ENCODE data around the gene MOSPD3. TPM values are rescaled to one million over a fixed set of nuclear protein-coding genes. Genes with fewer than 3 reads are reported as not detected.
A peak's percentile ranks its signal among the peaks of the same experiment; 100 is the strongest.

Gene MOSPD3
- total RNA-seq, 2 donors from 2014 or later: 9.2 to 29.6 TPM

DNA sequence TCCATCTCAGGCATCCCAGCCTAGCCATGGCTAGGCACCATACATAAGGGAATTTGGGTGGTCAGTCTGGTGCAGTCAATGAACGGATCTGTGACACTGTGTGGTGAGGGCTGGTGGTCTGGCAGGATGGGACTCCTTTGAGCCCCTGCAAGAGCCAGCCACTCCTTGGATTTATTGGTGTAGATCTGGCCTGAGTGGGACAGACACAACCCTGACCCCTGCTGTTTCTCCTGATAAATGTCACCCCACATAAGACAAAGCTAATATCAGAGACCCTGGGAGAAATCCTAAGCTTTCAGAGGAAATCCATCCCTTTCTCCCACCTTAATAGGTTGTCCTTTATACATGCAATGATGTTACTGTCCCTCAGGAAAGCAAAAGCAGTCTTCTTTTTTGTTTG lies 23.9 kb upstream of the MOSPD3 start:
- TF ChIP-seq CTCF (IDR thresholded peaks at IDR 0.05): no peak
- Histone ChIP-seq H3K4me1 (ENCODE audit: control insufficient read depth in 1 of 2, low read depth in 2 of 2) (peaks cover 10 to 30% of the 10 kb centered on the region in 2 donors), H3K9me3 (no peaks in the 10 kb centered on the region), H3K27ac (no peak overlapping the region), H3K4me3 (no peak overlapping the region), H3K27me3 (replicated peaks; ENCODE audit: insufficient read depth) (no peaks in the 10 kb centered on the region), H3K36me3 (no peaks in the 10 kb centered on the region)
- DNase-seq (ENCODE audit: low spot score): no peak
- no peak for ATAC-seq (ENCODE audit: insufficient number of reproducible peaks, low FRiP score, low read depth)

DNA sequence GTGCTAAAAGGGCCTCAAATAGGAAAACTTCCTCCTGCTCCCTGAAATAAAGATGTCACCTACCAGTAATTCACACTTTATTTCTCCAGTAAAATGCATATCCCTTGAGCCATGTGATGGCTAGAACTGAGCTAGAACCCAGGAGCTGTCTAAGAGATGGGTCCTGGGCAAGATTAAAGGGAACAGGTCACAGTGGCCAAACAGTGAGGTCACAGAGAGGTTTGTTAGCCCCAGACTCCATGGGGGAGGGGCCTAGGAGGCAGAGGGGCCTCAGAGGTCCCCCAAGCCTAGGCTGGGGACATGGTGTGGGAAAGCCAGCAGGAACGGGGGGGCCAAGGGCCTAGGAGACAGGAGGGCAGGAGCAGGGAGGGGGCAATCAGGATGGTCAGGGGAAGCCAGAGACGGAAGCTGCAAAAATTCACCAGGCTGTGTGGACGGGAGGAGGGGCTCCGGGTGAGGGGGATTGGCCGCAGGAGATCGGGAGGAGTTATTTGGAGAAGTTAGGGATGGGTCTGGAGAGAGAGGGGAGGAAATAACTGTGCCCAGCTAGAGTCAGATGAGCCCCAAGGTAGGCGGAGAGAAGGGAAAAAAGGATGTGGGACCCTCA lies 22.9 kb upstream of the MOSPD3 start:
- no peaks in the 10 kb centered on the region for H3K36me3 ChIP-seq
- DNase-seq (ENCODE audit: low spot score) (no peak), ATAC-seq (ENCODE audit: insufficient number of reproducible peaks, low FRiP score, low read depth) (no peak)
- H3K9me3 ChIP-seq: no peaks in the 10 kb centered on the region
- TF ChIP-seq CTCF (IDR thresholded peaks at IDR 0.05): no peak
- H3K4me1 ChIP-seq (ENCODE audit: control insufficient read depth in 1 of 2, low read depth in 2 of 2): peaks cover 9 to 21% of the 10 kb centered on the region in 2 donors
- no peak overlapping the region for H3K4me3 ChIP-seq
- H3K27ac ChIP-seq: no peak overlapping the region
- no peaks in the 10 kb centered on the region for H3K27me3 ChIP-seq (replicated peaks; ENCODE audit: insufficient read depth)

DNA sequence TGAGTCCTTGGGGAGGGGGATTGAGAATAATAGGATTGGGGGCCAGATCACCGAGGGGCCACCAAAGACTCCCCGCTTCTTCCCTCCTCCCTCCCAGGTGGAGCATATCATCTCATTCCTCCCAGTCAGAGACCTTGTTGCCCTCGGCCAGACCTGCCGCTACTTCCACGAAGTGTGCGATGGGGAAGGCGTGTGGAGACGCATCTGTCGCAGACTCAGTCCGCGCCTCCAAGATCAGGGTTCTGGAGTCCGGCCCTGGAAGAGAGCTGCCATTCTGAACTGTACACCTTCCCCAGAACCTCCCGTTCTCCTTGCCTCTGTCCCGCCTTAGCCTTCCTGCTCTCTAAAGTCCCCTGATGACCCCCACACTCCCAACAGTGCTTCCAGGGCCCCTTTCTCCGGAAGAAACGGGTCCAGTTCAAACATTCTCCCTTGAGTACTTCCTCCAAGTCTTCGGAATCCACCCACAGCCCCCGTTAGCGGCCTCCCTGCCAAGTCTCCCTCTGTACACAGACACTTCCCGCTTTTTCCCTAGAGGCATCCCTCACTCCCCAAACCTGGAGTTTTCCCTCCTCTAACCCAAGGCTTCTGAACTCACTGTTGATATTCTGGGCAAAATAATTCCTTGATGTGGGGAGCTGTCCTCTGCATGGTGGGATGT lies 22.1 kb upstream of the MOSPD3 start:
- peaks cover 3 to 14% of the 10 kb centered on the region in 2 donors for H3K4me1 ChIP-seq (ENCODE audit: control insufficient read depth in 1 of 2, low read depth in 2 of 2)
- no peak for TF ChIP-seq CTCF (IDR thresholded peaks at IDR 0.05)
- DNase-seq (ENCODE audit: low spot score): no peak
- H3K4me3 ChIP-seq: peak overlapping the region; percentile 11
- H3K9me3 ChIP-seq: no peaks in the 10 kb centered on the region
- no peak overlapping the region for H3K27ac ChIP-seq
- no peaks in the 10 kb centered on the region for H3K27me3 ChIP-seq (replicated peaks; ENCODE audit: insufficient read depth)
- no peak for ATAC-seq (ENCODE audit: insufficient number of reproducible peaks, low FRiP score, low read depth)
- no peaks in the 10 kb centered on the region for H3K36me3 ChIP-seq

- H3K9me3 ChIP-seq: no peaks in the 10 kb centered on the region
- H3K4me1 ChIP-seq (ENCODE audit: control insufficient read depth in 1 of 2, low read depth in 2 of 2): peaks cover 3 to 10% of the 10 kb centered on the region in 2 donors
- no peaks in the 10 kb centered on the region for H3K36me3 ChIP-seq
- no peak overlapping the region for H3K4me3 ChIP-seq
- no peak overlapping the region for H3K27ac ChIP-seq
- ATAC-seq (ENCODE audit: insufficient number of reproducible peaks, low FRiP score, low read depth) (no peak), DNase-seq (ENCODE audit: low spot score) (no peak)
- H3K27me3 ChIP-seq (replicated peaks; ENCODE audit: insufficient read depth): no peaks in the 10 kb centered on the region
- no peak for TF ChIP-seq CTCF (IDR thresholded peaks at IDR 0.05)
These were observed 20.7 kb upstream of the MOSPD3 start for GRCh38 chr7:100591596-100591995.

DNA sequence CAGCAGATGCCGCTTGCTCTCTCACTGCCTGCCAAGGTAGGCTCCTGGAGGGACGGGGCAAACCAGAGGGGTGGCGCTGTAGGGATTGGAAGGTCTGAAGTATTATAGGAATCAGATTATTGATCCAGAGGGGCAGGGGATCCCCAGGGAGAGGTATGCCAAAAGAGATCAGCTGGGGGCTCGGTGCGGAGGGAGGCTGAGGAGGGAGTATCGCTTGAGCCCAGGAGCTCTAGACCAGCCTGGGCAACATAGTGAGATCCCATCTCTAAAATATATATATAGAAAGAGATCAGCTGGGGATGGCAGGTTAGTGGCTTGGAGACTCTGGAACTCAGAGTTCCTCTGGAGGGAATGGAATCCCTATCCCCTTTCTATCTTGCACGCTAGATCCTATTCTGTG lies 17.2 kb upstream of the MOSPD3 start:
- H3K27me3 ChIP-seq (replicated peaks; ENCODE audit: insufficient read depth): no peaks in the 10 kb centered on the region
- no peak overlapping the region for H3K27ac ChIP-seq
- peaks cover 0 to 3% of the 10 kb centered on the region in 2 donors for H3K4me1 ChIP-seq (ENCODE audit: control insufficient read depth in 1 of 2, low read depth in 2 of 2)
- no peaks in the 10 kb centered on the region for H3K36me3 ChIP-seq
- TF ChIP-seq CTCF (IDR thresholded peaks at IDR 0.05): no peak
- H3K4me3 ChIP-seq: no peak overlapping the region
- DNase-seq (ENCODE audit: low spot score): no peak
- no peaks in the 10 kb centered on the region for H3K9me3 ChIP-seq
- no peak for ATAC-seq (ENCODE audit: insufficient number of reproducible peaks, low FRiP score, low read depth)
